HEK293 (cell line): ENCODE data around the gene GP1BB.

Source experiments
- CTCF ChIA-PET: fragments of 350-600 bp; formaldehyde crosslinking; extraction: SDS; loops from one replicate; lab custom pipeline; 2021; ENCODE audit warnings: antibody characterized with exemption; lab: Yijun Ruan, JAX
- POLR2A ChIA-PET: fragments of 300-600 bp; formaldehyde crosslinking; extraction: SDS; loops from one replicate; lab custom pipeline; 2020; ENCODE audit warnings: antibody characterized with exemption, inconsistent platforms; lab: Yijun Ruan, JAX
- H3K27ac ChIP-seq: fragments of 200-500 bp; sonication (Bioruptor generic); 2 replicates; pipeline ENCODE4 v1.5.1; 2014; ENCODE audit warnings: low read depth, low read length, control low read depth, inconsistent platforms; ENCODE audit errors: extremely low read depth
- H3K36me3 ChIP-seq, 2 experiments: fragments of 200-500 bp in 1 of 2; sonication (Bioruptor generic) in 1 of 2; 1 replicate in 1 of 2; 2 replicates in 1 of 2; pipeline ENCODE4 v1.5.1; 2014 to 2017; ENCODE audit warnings: inconsistent platforms in 2 of 2, low read length in 2 of 2; ENCODE audit not compliant: control insufficient read depth in 2 of 2, insufficient read depth in 1 of 2
- H3K4me1 ChIP-seq: fragments of 200-500 bp; sonication (Bioruptor generic); 2 replicates; pipeline ENCODE4 v1.5.1; 2014; ENCODE audit warnings: mild to moderate bottlenecking, low read length, inconsistent platforms; ENCODE audit not compliant: control insufficient read depth, insufficient read depth
- H3K4me3 ChIP-seq: 2 replicates; pipeline ENCODE4 v1.5.1; 2011; ENCODE audit warnings: low read depth, mild to moderate bottlenecking, control low read depth, low read length, moderate library complexity
- H3K9me3 ChIP-seq: fragments of 200-500 bp; sonication (Bioruptor generic); 2 replicates; pipeline ENCODE4 v1.5.1; 2014; ENCODE audit warnings: low read depth, low read length, inconsistent platforms; ENCODE audit not compliant: control insufficient read depth, insufficient read depth
- BCL6B ChIP-seq: fragments of 450-650 bp; formaldehyde crosslinking; IDR thresholded peaks from 2 replicates; pipeline ENCODE4 v1.5.1; 2017; ENCODE audit warnings: missing biosample characterization, missing genetic modification characterization
- EGR2 ChIP-seq: fragments of 450-650 bp; formaldehyde crosslinking; IDR thresholded peaks from 2 replicates; pipeline ENCODE4 v1.5.1; 2016; ENCODE audit warnings: low read depth, missing biosample characterization, missing genetic modification characterization
- GLIS1 ChIP-seq: fragments of 450-650 bp; formaldehyde crosslinking; IDR thresholded peaks from 2 replicates; pipeline ENCODE4 v1.5.1; 2016; ENCODE audit warnings: missing biosample characterization, missing genetic modification characterization
- GLIS2 ChIP-seq: fragments of 450-650 bp; formaldehyde crosslinking; IDR thresholded peaks from 2 replicates; pipeline ENCODE4 v1.5.1; 2016; ENCODE audit warnings: missing biosample characterization, missing genetic modification characterization
- HIC1 ChIP-seq: fragments of 450-650 bp; formaldehyde crosslinking; IDR thresholded peaks from 2 replicates; pipeline ENCODE4 v1.5.1; 2016; ENCODE audit warnings: missing biosample characterization, missing genetic modification characterization
- HOXC10 ChIP-seq: sonication (generic); formaldehyde crosslinking; IDR thresholded peaks from 2 replicates; pipeline ENCODE4 v1.8.1; 2023; ENCODE audit warnings: mild to moderate bottlenecking, missing genetic modification reagents
- KLF16 ChIP-seq: fragments of 450-650 bp; formaldehyde crosslinking; IDR thresholded peaks from 2 replicates; pipeline ENCODE4 v1.5.1; 2017; ENCODE audit warnings: missing biosample characterization, missing genetic modification characterization
- REPIN1 ChIP-seq: fragments of 450-650 bp; formaldehyde crosslinking; IDR thresholded peaks from 2 replicates; pipeline ENCODE4 v1.5.1; 2017; ENCODE audit warnings: missing biosample characterization, missing genetic modification characterization, low read depth
- SP3 ChIP-seq: fragments of 450-650 bp; formaldehyde crosslinking; IDR thresholded peaks from 2 replicates; pipeline ENCODE4 v1.5.1; 2016; ENCODE audit warnings: missing biosample characterization, missing genetic modification characterization
- ZIC2 ChIP-seq: fragments of 450-650 bp; formaldehyde crosslinking; IDR thresholded peaks from 2 replicates; pipeline ENCODE4 v1.5.1; 2016; ENCODE audit warnings: missing biosample characterization, missing genetic modification characterization
- ZNF292 ChIP-seq: fragments of 450-650 bp; formaldehyde crosslinking; IDR thresholded peaks from 2 replicates; pipeline ENCODE4 v1.5.1; 2016; ENCODE audit warnings: low read depth, missing biosample characterization, missing genetic modification characterization, borderline replicate concordance
- ZNF473 ChIP-seq: fragments of 450-650 bp; formaldehyde crosslinking; IDR thresholded peaks from 2 replicates; pipeline ENCODE4 v1.5.1; 2017; ENCODE audit warnings: missing biosample characterization, missing genetic modification characterization
- ZNF488 ChIP-seq: fragments of 450-650 bp; formaldehyde crosslinking; IDR thresholded peaks from 2 replicates; pipeline ENCODE4 v1.5.1; 2016; ENCODE audit warnings: missing biosample characterization, missing genetic modification characterization
- ZNF530 ChIP-seq: fragments of 450-650 bp; formaldehyde crosslinking; IDR thresholded peaks from 2 replicates; pipeline ENCODE4 v1.5.1; 2016; ENCODE audit warnings: low read depth, missing biosample characterization, missing genetic modification characterization
- ZNF626 ChIP-seq: fragments of 450-650 bp; sonication (Bioruptor Pico); formaldehyde crosslinking; IDR thresholded peaks from 2 replicates; pipeline ENCODE4 v1.5.1; 2018; ENCODE audit warnings: missing biosample characterization, missing genetic modification characterization, inconsistent platforms
- ZNF658 ChIP-seq: fragments of 450-650 bp; formaldehyde crosslinking; IDR thresholded peaks from 2 replicates; pipeline ENCODE4; 2016; ENCODE audit warnings: missing biosample characterization, missing genetic modification characterization
- ZSCAN5A ChIP-seq: fragments of 450-650 bp; formaldehyde crosslinking; IDR thresholded peaks from 2 replicates; pipeline ENCODE4 v1.5.1; 2016; ENCODE audit warnings: missing biosample characterization, missing genetic modification characterization

GP1BB gene

GRCh38 chr22:19753996-19754700 is 30.8 kb downstream of the GP1BB start:
- peak; percentile 39; the same call in 1 of the 2 replicates for TF ChIP-seq GLIS1
- TF ChIP-seq ZNF658 (tag by site-specific recombination), result no peak
- TF ChIP-seq ZIC2 (tag by site-specific recombination), result peak; percentile 8; the same call in 1 of the 2 replicates
- POLR2A ChIA-PET, result no interaction called here

GRCh38 chr22:19754701-19755144 is 31.4 kb downstream of the GP1BB start:
- Histone ChIP-seq H3K36me3 (no peaks in the 10 kb centered on the region), H3K27ac (no peak overlapping the region), H3K4me3 (no peak overlapping the region), H3K9me3 (no peaks in the 10 kb centered on the region), H3K4me1 (no peaks in the 10 kb centered on the region)
- TF ChIP-seq HIC1 (tag by site-specific recombination) (no peak), SP3 (tag by site-specific recombination) (no peak), HOXC10 (CRISPR knock-in tag) (no peak), ZNF530 (no peak), ZSCAN5A (tag by site-specific recombination) (no peak), GLIS2 (tag by site-specific recombination) (peak; percentile 32; the same call in 1 of the 2 replicates), REPIN1 (no peak)
- ChIA-PET POLR2A (no interaction called here), CTCF (interaction anchor here (1.4 to 5.3 kb wide), 4 partner anchors 9 to 24 kb away, joined by 6 to 42 read pairs (median 8); no protein-coding TSS in a partner anchor)

More at GRCh38 chr22:19753996-19754700, 30.8 kb downstream of the GP1BB start:
- H3K4me1 ChIP-seq, result no peaks in the 10 kb centered on the region
- H3K27ac ChIP-seq, result no peak overlapping the region
- no peaks in the 10 kb centered on the region for H3K36me3 ChIP-seq
- CTCF ChIA-PET, result interaction anchor here (0.6 to 5.3 kb wide), 8 partner anchors 9 to 291 kb away, joined by 3 to 42 read pairs (median 4); no protein-coding TSS in a partner anchor
- no peak overlapping the region for H3K4me3 ChIP-seq
- H3K9me3 ChIP-seq, result no peaks in the 10 kb centered on the region

GRCh38 chr22:19755145-19755710 is 31.9 kb downstream of the GP1BB start:
- no peaks in the 10 kb centered on the region for H3K4me1 ChIP-seq
- 0 out of 2 replicates have a peak, but pooled peaks have one; percentile 4 for TF ChIP-seq EGR2
- no peak for TF ChIP-seq KLF16 (tag by site-specific recombination)
- H3K9me3 ChIP-seq, result no peaks in the 10 kb centered on the region
- H3K27ac ChIP-seq, result no peak overlapping the region
- H3K36me3 ChIP-seq, result no peaks in the 10 kb centered on the region
- POLR2A ChIA-PET, result no interaction called here
- no peak overlapping the region for H3K4me3 ChIP-seq
- CTCF ChIA-PET, result interaction anchor here (1.6 to 5.3 kb wide), 3 partner anchors 14 to 155 kb away, joined by 10 to 42 read pairs (median 11); no protein-coding TSS in a partner anchor

- Histone ChIP-seq H3K9me3 (no peaks in the 10 kb centered on the region), H3K4me3 (no peak overlapping the region), H3K4me1 (no peaks in the 10 kb centered on the region), H3K36me3 (no peaks in the 10 kb centered on the region), H3K27ac (no peak overlapping the region)
- POLR2A ChIA-PET, result interaction anchor here (1.0 to 1.2 kb wide), 6 partner anchors 15 to 101 kb away, joined by 3 to 7 read pairs (median 3); partner anchors contain the start of genes GNB1L, GP1BB and RTL10
- CTCF ChIA-PET, result interaction anchor here (0.6 to 5.3 kb wide), 12 partner anchors 10 to 208 kb away, joined by 3 to 42 read pairs (median 4); no protein-coding TSS in a partner anchor
- TF ChIP-seq BCL6B (tag by site-specific recombination), result no peak
- TF ChIP-seq ZNF488, result no peak
- TF ChIP-seq ZNF292 (tag by site-specific recombination), result no peak
- no peak for TF ChIP-seq ZNF626
- TF ChIP-seq ZNF473 (tag by site-specific recombination), result no peak
These were observed 32.5 kb downstream of the GP1BB start for GRCh38 chr22:19755722-19756287.
